Panc1 (cell line): ENCODE data around the gene CHRM4. TPM values are rescaled to one million over a fixed set of nuclear protein-coding genes. Genes with fewer than 3 reads are reported as not detected.

Source experiments
- ATAC-seq: fragments of 200-7000 bp; cut with Tn5 transposase; 2 replicates; pipeline ENCODE4 v1.9.1; 2020; ENCODE audit warnings: mild to moderate bottlenecking, moderate library complexity
- BruUV-seq: library from RNA; stranded (reverse); fragments of 400-500 nt; replicated peaks from 2 replicates; lab custom pipeline; 2021; lab: Mats Ljungman, UMichigan
- CTCF ChIA-PET: fragments of 300-600 bp; sonication (Branson Sonifier 250); formaldehyde crosslinking; loops from one replicate; lab custom pipeline; 2022; ENCODE audit warnings: antibody characterized with exemption; lab: Charles Lee
- POLR2A ChIA-PET: fragments of 300-600 bp; sonication (Branson Sonifier 250); formaldehyde crosslinking; loops from one replicate; lab custom pipeline; 2022; ENCODE audit warnings: antibody characterized with exemption; lab: Charles Lee
- DNase-seq: peaks from one replicate; pipeline ENCODE4 v3.0.0-alpha.2; 2010; ENCODE audit warnings: low read depth, low spot score
- H3K27ac ChIP-seq: 2 replicates; pipeline ENCODE4 v1.5.1; 2011; ENCODE audit warnings: mild to moderate bottlenecking, low read length, inconsistent platforms
- H3K27me3 ChIP-seq: fragments of 200-500 bp; sonication (Bioruptor generic); 2 replicates; pipeline ENCODE4 v1.6.0; 2014; ENCODE audit warnings: low read length, inconsistent platforms; ENCODE audit not compliant: control insufficient read depth, insufficient read depth
- H3K36me3 ChIP-seq: fragments of 200-500 bp; sonication (Bioruptor generic); 2 replicates; pipeline ENCODE4 v1.5.1; 2014; ENCODE audit warnings: inconsistent platforms, mild to moderate bottlenecking, low read length, moderate library complexity; ENCODE audit not compliant: control insufficient read depth, insufficient read depth
- H3K4me1 ChIP-seq: 2 replicates; pipeline ENCODE4 v1.5.1; 2011; ENCODE audit warnings: inconsistent platforms, mild to moderate bottlenecking, low read length, moderate library complexity; ENCODE audit not compliant: control insufficient read depth, insufficient read depth
- H3K4me3 ChIP-seq, 2 experiments: 2 replicates each; pipeline ENCODE4 v1.5.1; 2011 to 2012; ENCODE audit warnings: low read depth in 2 of 2, low read length in 2 of 2, mild to moderate bottlenecking in 2 of 2, inconsistent platforms in 1 of 2, moderate library complexity in 1 of 2
- H3K9me3 ChIP-seq: fragments of 200-500 bp; sonication (Bioruptor generic); 2 replicates; pipeline ENCODE4 v1.5.1; 2014; ENCODE audit warnings: low read depth, mild to moderate bottlenecking, inconsistent platforms, low read length, moderate library complexity; ENCODE audit not compliant: control insufficient read depth, insufficient read depth
- CTCF ChIP-seq: fragments of 450-650 bp; IDR thresholded peaks from 2 replicates; pipeline ENCODE4 v1.5.1; 2017; ENCODE audit warnings: mild to moderate bottlenecking
- POLR2AphosphoS5 ChIP-seq: IDR thresholded peaks from 2 replicates; pipeline ENCODE4 v1.6.1; 2012; ENCODE audit warnings: mild to moderate bottlenecking, low read depth, low read length, moderate library complexity
- REST ChIP-seq, 2 experiments: IDR thresholded peaks; 2 replicates each; pipeline ENCODE4 v1.6.1; 2011 to 2012; ENCODE audit warnings: low read depth in 2 of 2, control low read depth in 1 of 2, low read length in 1 of 2, mild to moderate bottlenecking in 1 of 2, moderate library complexity in 1 of 2; ENCODE audit not compliant: insufficient read depth in 1 of 2
- SIN3A ChIP-seq: IDR thresholded peaks from 2 replicates; pipeline ENCODE4 v1.6.1; 2012; ENCODE audit warnings: low read depth, mild to moderate bottlenecking, low read length, moderate library complexity, borderline replicate concordance; ENCODE audit not compliant: insufficient read depth
- TCF7L2 ChIP-seq: IDR thresholded peaks from 2 replicates; pipeline ENCODE4 v1.6.1; 2011; ENCODE audit warnings: mild to moderate bottlenecking, low read depth, low read length, inconsistent platforms
- in situ Hi-C: cut with HindIII; loops from 2 replicates; pipeline ENCODE4 v1.10.0; 2016; ENCODE audit warnings: low sequenced_read_pairs, low pct_unique_long_range_greater_than_20kb
- intact Hi-C: fragments of 100-400 bp; cut with micrococcal nuclease; formaldehyde crosslinking; loops from one replicate; pipeline ENCODE4 v1.10.0; 2022; ENCODE audit not compliant: unreplicated experiment
- total RNA-seq: library from RNA; stranded (reverse); gene quantifications from one replicate; pipeline ENCODE4 v1.2.1, GENCODE V29; 2021; ENCODE audit not compliant: unreplicated experiment

The CHRM4 gene
- total RNA-seq, 1 experiment from 2014 or later = 3.1 TPM

GRCh38 chr11:46351606-46352005 is 40.0 kb downstream of the CHRM4 start:
- TF ChIP-seq TCF7L2 = no peak
- TF ChIP-seq POLR2AphosphoS5 = no peak
- no peak for TF ChIP-seq REST (IDR thresholded peaks at IDR 0.05; ENCODE audit: insufficient read depth in 1 of 2, low read depth in 2 of 2, low read length in 1 of 2)
- TF ChIP-seq SIN3A = no peak
- TF ChIP-seq CTCF = no peak
- Histone ChIP-seq H3K27me3 (no peaks in the 10 kb centered on the region), H3K36me3 (no peaks in the 10 kb centered on the region), H3K9me3 (no peaks in the 10 kb centered on the region), H3K4me1 (peaks cover 27% of the 10 kb centered on the region), H3K27ac (no peak overlapping the region), H3K4me3 (no peak overlapping the region)
- in situ Hi-C loops = no loop called here
- ATAC-seq (no peak), DNase-seq (no peak)
- ChIA-PET POLR2A (no interaction called here), CTCF (interaction anchor here (1.4 kb wide), 2 partner anchors 10 to 15 kb away, joined by 3 to 6 read pairs; no protein-coding TSS in a partner anchor)
- intact Hi-C loops = no loop called here
- BruUV-seq = no TSS peak

- TF ChIP-seq REST (IDR thresholded peaks at IDR 0.05; ENCODE audit: insufficient read depth in 1 of 2, low read depth in 2 of 2, low read length in 1 of 2) = no peak
- TF ChIP-seq POLR2AphosphoS5 = no peak
- no peak for TF ChIP-seq SIN3A
- no peak for TF ChIP-seq CTCF
- no peak for TF ChIP-seq TCF7L2
- Histone ChIP-seq H3K4me3 (no peak overlapping the region), H3K36me3 (no peaks in the 10 kb centered on the region), H3K4me1 (peaks cover 27% of the 10 kb centered on the region), H3K27me3 (no peaks in the 10 kb centered on the region), H3K9me3 (no peaks in the 10 kb centered on the region), H3K27ac (no peak overlapping the region)
- in situ Hi-C loops (no loop called here), intact Hi-C loops (no loop called here)
- DNase-seq (no peak), ATAC-seq (no peak)
- no TSS peak for BruUV-seq
- POLR2A ChIA-PET = interaction anchor here (0.7 kb wide), 1 partner anchor 12 kb away, joined by 4 read pairs; no protein-coding TSS in a partner anchor
- CTCF ChIA-PET = interaction anchor here (1.4 kb wide), 2 partner anchors 10 to 16 kb away, joined by 3 to 6 read pairs; no protein-coding TSS in a partner anchor
Observed at GRCh38 chr11:46351148-46351547, 40.4 kb downstream of the CHRM4 start.
